Cardiac septum (tissue), 1 donor: ENCODE results near the gene CERKL. TPM values are rescaled to one million over a fixed set of nuclear protein-coding genes. Genes with fewer than 3 reads are reported as not detected.
"Not testable (repeated sequence)": the region's sequence is repeated elsewhere in the genome, so short reads cannot be mapped to it uniquely, and the experiment has no call there.

Experiments used
- DNase-seq: peaks from one replicate; pipeline ENCODE4 v3.0.0-alpha.2; 2020; ENCODE audit warnings: low spot score
- intact Hi-C: fragments of 100-400 bp; cut with DNase I; formaldehyde crosslinking; loops from one replicate; pipeline ENCODE4 v1.14.0; 2022
- long read RNA-seq: library from polyadenylated mRNA; unstranded; transcript quantifications from one replicate; pipeline ENCODE4 v2.0.0, GENCODE V29; 2021
- total RNA-seq: library from RNA; stranded (reverse); fragmentation: NEBNext Ultra II Directional; extraction: Animal tissue kit (Norgen Biotek cat#: 25700); gene quantifications from one replicate; pipeline ENCODE4 v1.2.1, GENCODE V29; 2021
- donor health status: DM: no; HTN: no; CAD: no.

CERKL gene
- 0.11 TPM for total RNA-seq
- long read RNA-seq: 0 reads

DNA sequence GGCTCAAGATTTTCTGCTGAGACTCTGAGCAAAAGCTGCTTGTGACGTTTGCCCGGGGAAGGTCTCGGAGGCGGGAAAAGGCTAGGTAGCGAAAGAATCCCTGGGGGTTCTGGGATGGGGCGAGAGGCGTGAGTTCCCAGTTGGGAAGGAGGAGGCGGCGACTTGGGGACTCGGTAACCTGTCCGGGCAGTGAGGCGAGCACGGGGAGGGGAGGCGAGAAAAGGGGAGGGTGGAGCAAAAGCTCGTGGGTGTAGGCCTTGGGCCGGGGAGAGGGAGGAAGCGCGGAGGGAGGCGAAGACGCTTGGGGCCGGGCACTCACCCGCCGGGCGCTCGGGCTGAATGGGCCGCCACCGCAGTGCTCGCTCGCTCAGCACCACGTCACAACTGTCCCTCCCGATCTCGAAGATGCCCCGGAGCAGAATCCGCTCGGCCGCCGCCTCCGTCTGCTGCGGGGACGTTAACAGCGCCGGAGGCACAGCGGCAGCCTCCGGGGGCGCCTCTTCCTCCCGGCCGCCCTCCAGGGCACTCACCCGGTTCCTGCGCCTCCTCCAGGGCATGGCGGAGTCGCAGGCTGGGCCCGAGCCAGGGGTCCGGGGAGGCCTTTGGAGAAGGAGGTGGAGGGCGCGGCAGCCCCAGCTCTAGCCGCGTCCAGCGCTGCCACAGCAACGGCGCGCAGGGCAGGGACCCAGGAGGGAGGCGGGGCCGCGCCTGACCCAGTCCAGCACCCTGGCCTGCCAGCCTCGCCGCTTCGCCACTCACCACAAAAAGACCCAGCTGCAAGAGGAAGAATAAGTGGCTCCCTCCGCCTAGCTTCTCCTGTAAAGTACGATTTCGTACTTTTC lies at the start of gene CERKL:
Gene CERKL (minus strand): TSS at position 656 of the 842 bp plus-strand sequence. CDS start 99 bp downstream, at position 557.
- no peak for DNase-seq
- intact Hi-C loops: no loop called here

GRCh38 chr2:181702519-181702918 lies 45.6 kb upstream of the CERKL start:
- DNase-seq, intact Hi-C loops: not testable (repeated sequence)

DNA sequence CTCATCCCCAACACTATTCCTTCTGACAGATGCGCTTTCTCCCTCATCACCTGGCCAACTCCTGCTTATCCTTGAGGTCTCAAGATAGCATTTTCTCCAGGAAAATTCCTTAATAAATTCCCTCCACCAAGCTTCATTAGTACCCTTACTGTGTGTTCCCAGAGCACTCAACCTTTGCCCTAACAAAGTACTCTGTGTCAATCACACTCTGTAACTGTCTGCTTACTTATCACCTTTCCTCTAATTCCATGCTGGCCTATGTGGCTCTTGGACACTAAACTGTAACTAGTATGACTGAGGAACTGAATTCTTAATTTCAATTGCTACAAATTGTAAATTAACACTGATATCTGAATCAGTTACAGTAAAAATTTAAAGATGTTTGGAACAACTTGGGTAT lies 41.3 kb upstream of the CERKL start:
- no peak for DNase-seq
- intact Hi-C loops: no loop called here

DNA sequence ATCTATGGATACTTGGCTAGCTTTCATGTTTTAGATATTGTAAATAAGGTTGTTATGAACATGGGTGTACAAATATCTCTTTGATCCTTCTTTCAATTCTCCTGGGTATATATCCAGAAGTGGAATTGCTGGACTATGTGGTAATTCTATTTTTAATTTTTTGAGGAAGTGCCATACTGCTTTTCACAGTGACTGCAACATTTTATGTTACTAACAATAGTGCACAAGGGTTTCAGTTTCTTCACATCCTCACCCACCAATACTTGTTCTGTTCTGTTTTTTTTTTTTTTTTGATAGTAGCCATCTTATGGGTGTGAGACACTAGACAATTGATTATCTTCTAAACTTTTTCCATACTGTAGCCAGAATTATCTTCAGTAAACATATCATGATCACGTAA lies 40.7 kb upstream of the CERKL start:
- DNase-seq: no peak
- intact Hi-C loops: no loop called here

- DNase-seq: no peak
- intact Hi-C loops: no loop called here
Observed at GRCh38 chr2:181697126-181697525, 40.2 kb upstream of the CERKL start.

DNA sequence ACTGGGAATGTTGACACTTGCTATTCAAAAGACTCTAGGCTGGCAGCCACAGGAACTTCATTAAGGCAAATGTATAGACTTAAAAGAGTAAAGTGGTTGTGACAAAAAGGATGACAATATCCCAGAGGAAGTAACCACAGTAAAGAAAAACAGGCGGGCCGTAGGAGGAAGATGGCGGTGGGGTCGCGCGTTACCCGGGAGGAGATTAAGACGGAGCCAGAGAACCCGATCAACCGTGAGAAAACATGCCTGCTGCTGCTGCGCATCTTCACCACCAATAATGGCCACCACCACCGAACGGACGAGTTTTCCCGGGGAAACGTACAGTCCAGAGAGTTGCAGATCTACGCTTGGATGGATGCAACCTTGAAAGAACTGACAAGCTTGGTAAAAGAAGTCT lies 37.4 kb upstream of the CERKL start:
- intact Hi-C loops: no loop called here
- no peak for DNase-seq

GRCh38 chr2:181690860-181691259 lies 34.0 kb upstream of the CERKL start:
- intact Hi-C loops: no loop called here
- DNase-seq: no peak

- intact Hi-C loops: no loop called here
- DNase-seq: no peak
Observed at GRCh38 chr2:181686576-181687185, 29.8 kb upstream of the CERKL start.

GRCh38 chr2:181685150-181685688 lies 28.3 kb upstream of the CERKL start:
- DNase-seq: no peak
- intact Hi-C loops: no loop called here

DNA sequence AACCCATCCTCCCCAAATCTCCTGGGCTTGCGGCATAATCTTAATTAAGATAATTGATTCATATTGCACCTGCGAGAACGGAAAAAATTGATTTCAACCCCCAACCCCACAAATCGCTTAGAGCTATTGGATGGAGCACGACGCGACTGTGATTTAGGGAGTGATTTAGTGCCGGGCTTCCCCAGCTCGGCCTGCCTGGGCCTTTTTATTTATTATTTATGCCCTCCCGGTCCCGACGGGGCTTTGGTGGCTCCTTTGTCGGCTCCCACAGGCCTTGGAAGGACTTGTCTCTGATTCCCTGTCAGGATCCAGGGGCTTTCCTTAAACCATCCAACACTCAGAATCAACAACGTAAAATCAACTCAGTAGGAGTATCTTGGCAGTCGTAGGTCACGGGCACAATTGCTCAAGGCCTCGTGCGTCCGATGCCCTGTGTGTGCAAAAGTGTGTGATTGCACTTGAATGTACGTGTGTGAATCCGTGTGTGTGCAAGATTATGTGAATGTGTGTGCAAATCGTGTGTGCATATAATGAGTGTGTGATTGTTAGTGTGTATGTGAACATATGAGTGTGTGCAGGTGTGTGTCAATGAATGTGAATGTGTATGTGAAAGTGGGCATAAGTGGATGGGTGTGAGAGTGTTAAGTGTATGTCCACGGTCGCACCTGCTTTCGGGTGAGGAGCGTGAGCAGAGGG lies 27.7 kb upstream of the CERKL start:
- intact Hi-C loops: no loop called here
- DNase-seq: no peak

DNA sequence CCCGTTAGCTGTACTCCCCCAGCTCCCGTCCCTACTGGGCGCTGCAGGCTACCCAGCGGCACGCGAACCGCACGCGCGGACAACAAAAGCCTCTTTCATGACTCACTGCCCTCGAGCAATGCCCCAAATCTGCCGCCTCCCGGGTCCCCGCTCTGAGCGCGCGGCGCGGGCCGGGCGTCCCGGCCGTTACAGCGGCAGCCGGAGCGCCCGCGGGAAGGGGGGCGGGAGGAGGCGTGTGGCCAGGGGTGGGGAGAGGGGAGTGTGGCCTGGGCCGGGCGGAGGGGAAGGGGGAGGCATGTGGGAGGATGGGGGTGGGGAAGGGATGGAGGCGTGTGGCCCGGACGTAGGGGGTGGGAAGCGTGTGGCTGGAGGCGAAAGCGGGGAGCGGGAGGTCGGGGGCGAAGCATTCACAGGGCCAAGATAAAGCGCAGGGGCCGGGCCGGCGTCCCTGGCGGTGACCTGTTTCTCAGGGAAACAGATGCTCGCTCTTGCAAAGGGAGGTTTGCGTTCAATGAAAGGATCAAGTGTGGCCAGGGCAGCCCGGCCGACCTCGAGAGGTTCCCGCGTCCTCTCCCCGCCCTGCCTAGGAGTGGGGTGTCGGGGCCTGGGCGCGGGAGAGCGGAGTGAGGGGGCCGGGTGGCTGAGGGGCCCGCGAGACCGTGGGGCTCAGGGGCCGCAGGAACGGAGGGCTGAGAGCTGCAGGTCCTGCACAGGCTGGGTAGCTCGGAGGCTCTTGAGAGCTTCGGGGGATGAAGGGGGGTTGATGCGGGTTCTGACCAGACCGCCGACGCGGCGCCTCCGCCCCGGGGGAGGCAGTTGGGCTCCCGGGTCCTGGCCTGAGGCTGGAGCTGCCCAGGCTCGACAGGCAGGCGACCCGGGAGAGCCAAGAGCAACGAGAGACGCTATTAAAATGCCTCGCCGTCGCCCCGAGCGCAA lies 26.9 kb upstream of the CERKL start:
- DNase-seq: no peak
- intact Hi-C loops: no loop called here

- no peak for DNase-seq
- intact Hi-C loops: no loop called here
Observed at GRCh38 chr2:181682795-181683517, 26.1 kb upstream of the CERKL start.

- no peak for DNase-seq
- intact Hi-C loops: no loop called here
Observed at GRCh38 chr2:181682026-181682789, 25.3 kb upstream of the CERKL start.

GRCh38 chr2:181680937-181681811 lies 24.3 kb upstream of the CERKL start:
- no peak for DNase-seq
- intact Hi-C loops: no loop called here

DNA sequence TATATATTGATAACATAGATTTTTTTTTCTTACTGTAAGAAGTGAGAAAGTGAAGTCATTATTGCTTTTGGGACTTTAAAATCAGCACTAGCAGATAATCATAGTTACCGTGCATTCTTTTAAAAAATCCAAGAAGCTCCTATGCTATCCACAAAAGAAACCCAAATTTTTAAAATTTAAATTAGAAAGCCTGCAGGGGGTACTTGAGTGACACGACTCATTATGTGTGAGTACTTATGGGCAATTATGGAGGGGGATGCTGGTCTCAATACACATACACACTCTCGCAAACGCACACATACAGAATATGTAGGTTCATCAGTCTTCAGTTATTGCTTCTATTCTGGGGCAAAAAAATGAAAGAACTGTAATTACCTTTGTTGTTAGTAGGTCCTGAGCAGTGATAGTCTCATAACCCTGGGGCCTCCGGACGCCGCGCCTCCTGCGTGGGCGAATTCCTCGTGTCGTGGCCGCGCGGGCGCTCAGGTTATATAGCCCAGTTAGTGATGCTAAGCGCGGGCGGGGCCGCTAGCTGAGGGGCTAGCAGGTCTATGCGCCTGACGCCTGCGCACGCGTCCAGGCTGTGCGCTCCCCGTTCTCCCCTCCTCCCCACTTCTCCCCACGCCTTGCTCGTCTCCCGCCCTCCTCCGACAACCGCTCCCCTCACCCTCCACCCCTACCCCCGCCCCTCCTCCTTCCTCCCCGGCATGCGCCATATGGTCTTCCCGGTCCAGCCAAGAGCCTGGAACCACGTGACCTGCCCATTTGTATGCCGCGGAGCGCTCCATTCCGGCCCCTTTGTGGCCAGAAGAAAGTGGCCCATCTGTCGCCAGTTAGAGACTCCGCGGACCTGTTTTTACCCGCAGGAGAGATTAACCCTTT lies 23.4 kb upstream of the CERKL start, which contains the start of gene NEUROD1:
Gene NEUROD1 (minus strand): TSS at position 463 of the 882 bp plus-strand sequence. CDS start 1,657 bp downstream, outside the sequence.
- intact Hi-C loops: no loop called here
- no peak for DNase-seq

- intact Hi-C loops: no loop called here
- no peak for DNase-seq
Observed at GRCh38 chr2:181679544-181679979, 22.7 kb upstream of the CERKL start.
